ENCODE measurements around the gene PELI2. TPM values are rescaled to one million over a fixed set of nuclear protein-coding genes. Genes with fewer than 3 reads are reported as not detected.

PELI2 gene
- total RNA-seq, 1 experiment from 2014 or later = 2.0 TPM

DNA sequence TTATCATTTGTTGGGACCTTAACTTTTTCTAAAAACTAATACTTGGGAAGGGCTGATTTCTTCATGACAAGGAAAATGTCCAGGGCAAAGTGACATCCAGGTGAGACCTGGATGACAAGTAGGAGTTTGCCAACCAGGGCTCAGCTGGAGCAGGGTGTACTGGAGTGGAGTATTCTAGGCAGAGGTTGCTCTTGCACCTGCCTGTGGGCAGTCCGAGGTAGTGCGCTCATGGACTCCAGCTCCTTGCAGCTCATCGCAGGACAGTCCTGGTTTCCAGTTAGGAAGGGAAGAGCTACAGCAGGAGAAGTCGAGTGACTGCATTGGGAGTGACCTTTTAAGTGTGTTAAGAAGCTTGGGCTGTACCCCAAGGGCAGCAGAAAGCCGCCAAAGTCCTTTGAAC, 175.9 kb downstream of the PELI2 start:
- Histone ChIP-seq H2AFZ (ENCODE audit: low read depth, low read length, poor library complexity, severe bottlenecking) (no peak overlapping the region), H4K20me1 (ENCODE audit: insufficient read depth) (no peaks in the 10 kb centered on the region), H3K9ac (ENCODE audit: low read length) (no peak overlapping the region), H3K27ac (ENCODE audit: low read depth, low read length) (no peak overlapping the region), H3K9me3 (ENCODE audit: control insufficient read depth in 1 of 2, insufficient read depth in 1 of 2, low read depth in 1 of 2, low read length in 2 of 2) (no peaks in the 10 kb centered on the region), H3K36me3 (ENCODE audit: control insufficient read depth in 1 of 2, insufficient read depth in 2 of 2, low read length in 2 of 2) (no peaks in the 10 kb centered on the region), H3K79me2 (ENCODE audit: insufficient read depth, low read length) (no peaks in the 10 kb centered on the region), H3K4me1 (ENCODE audit: control insufficient read depth in 1 of 2, insufficient read depth in 2 of 2, low read length in 2 of 2) (no peaks in the 10 kb centered on the region), H3K9me2 (ENCODE audit: insufficient read depth) (no peaks in the 10 kb centered on the region), H3K27me3 (ENCODE audit: insufficient read depth, low read length) (peaks cover 25% of the 10 kb centered on the region; the same call in 1 of the 2 replicates), H3K4me3 (replicated peaks in 1 of 2; ENCODE audit: low read depth in 1 of 2, low read length in 2 of 2) (no peak overlapping the region), H3K4me2 (ENCODE audit: low read length) (no peak overlapping the region)
- ChIA-PET CTCF (no interaction called here), POLR2A (interaction anchor here (0.6 kb wide), 1 partner anchor 9 kb away, joined by 3 read pairs; no protein-coding TSS in a partner anchor), RAD21 (ENCODE audit: low non-redundant PET in 1 of 2, low total read pairs in 2 of 2, uncharacterized antibody in 2 of 2, unreplicated experiment in 2 of 2) (interaction anchor here in 1 of 2 experiments (0.7 kb wide), 1 partner anchor 46 kb away, joined by 3 read pairs; no protein-coding TSS in a partner anchor)
- TF ChIP-seq RAD21 (IDR thresholded peaks at IDR 0.05; ENCODE audit: low read depth) = 0 out of 2 replicates have a peak, but pooled peaks have one; percentile 9
- no peak for TF ChIP-seq ZFX (IDR thresholded peaks at IDR 0.05)
- TF ChIP-seq, protein P1, sequence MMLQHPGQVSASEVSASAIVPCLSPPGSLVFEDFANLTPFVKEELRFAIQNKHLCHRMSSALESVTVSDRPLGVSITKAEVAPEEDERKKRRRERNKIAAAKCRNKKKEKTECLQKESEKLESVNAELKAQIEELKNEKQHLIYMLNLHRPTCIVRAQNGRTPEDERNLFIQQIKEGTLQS (IDR thresholded peaks at IDR 0.05) = no peak
- TF ChIP-seq EZH2 (IDR thresholded peaks at IDR 0.05) = no peak
- no peak for TF ChIP-seq SRF (IDR thresholded peaks at IDR 0.05; ENCODE audit: low read depth)
- TF ChIP-seq, protein P2, sequence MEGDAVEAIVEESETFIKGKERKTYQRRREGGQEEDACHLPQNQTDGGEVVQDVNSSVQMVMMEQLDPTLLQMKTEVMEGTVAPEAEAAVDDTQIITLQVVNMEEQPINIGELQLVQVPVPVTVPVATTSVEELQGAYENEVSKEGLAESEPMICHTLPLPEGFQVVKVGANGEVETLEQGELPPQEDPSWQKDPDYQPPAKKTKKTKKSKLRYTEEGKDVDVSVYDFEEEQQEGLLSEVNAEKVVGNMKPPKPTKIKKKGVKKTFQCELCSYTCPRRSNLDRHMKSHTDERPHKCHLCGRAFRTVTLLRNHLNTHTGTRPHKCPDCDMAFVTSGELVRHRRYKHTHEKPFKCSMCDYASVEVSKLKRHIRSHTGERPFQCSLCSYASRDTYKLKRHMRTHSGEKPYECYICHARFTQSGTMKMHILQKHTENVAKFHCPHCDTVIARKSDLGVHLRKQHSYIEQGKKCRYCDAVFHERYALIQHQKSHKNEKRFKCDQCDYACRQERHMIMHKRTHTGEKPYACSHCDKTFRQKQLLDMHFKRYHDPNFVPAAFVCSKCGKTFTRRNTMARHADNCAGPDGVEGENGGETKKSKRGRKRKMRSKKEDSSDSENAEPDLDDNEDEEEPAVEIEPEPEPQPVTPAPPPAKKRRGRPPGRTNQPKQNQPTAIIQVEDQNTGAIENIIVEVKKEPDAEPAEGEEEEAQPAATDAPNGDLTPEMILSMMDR (IDR thresholded peaks at IDR 0.05 in 2 of 3, conservative IDR thresholded peaks at IDR 0.05 in 1 of 3; ENCODE audit: borderline replicate concordance in 1 of 3, insufficient read depth in 1 of 3, low read depth in 2 of 3, low read length in 2 of 3) = peak in 2 of 3 experiments; percentile 16 to 28; a peak in 2 of 6 replicates
- TF ChIP-seq SIN3A (IDR thresholded peaks at IDR 0.05; ENCODE audit: low read depth) = no peak
- no peak for TF ChIP-seq SP1 (IDR thresholded peaks at IDR 0.05; ENCODE audit: low read depth)
- TF ChIP-seq, protein P3, sequence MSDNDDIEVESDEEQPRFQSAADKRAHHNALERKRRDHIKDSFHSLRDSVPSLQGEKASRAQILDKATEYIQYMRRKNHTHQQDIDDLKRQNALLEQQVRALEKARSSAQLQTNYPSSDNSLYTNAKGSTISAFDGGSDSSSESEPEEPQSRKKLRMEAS (IDR thresholded peaks at IDR 0.05) = no peak
- no peak for TF ChIP-seq JUND (IDR thresholded peaks at IDR 0.05)
- TF ChIP-seq POLR2A (IDR thresholded peaks at IDR 0.05; ENCODE audit: borderline replicate concordance, extremely low read depth, insufficient read depth, insufficient read length) = no peak
- TF ChIP-seq YY1 (IDR thresholded peaks at IDR 0.05; ENCODE audit: extremely low read depth, insufficient replicate concordance, low read depth, low read length) = no peak
- TF ChIP-seq POLR2AphosphoS5 (IDR thresholded peaks at IDR 0.05; ENCODE audit: low read depth, low read length) = no peak
- no peak for TF ChIP-seq TCF7L2 (IDR thresholded peaks at IDR 0.05; ENCODE audit: borderline replicate concordance, extremely low read depth, insufficient read depth, insufficient read length)
- ATAC-seq (peak; percentile 89), DNase-seq (ENCODE audit: low read depth, low spot score) (no peak)
- BruUV-seq (replicated peaks) = no TSS peak
- intact Hi-C loops (cut with micrococcal nuclease) = no loop called here
